UCSD-AML1 (cell line): ENCODE measurements around the gene OLFML1.

Experiments
- DNase-seq: peaks from one replicate; lab custom pipeline; 2025; ENCODE audit not compliant: unreplicated experiment; lab: John Stamatoyannopoulos, UW

OLFML1 gene

GRCh38 chr11:7531011-7531410 is 45.7 kb downstream of the OLFML1 start:
- no peak for DNase-seq

- no peak for DNase-seq
These were observed 47.3 kb downstream of the OLFML1 start for GRCh38 chr11:7532405-7533145.

- no peak for DNase-seq
These were observed 48.1 kb downstream of the OLFML1 start for GRCh38 chr11:7533199-7534041.

GRCh38 chr11:7534042-7534378 is 48.7 kb downstream of the OLFML1 start:
- no peak for DNase-seq

GRCh38 chr11:7536100-7536499 is 50.8 kb downstream of the OLFML1 start:
- no peak for DNase-seq

- DNase-seq: no peak
These were observed 52.0 kb downstream of the OLFML1 start for GRCh38 chr11:7537265-7537664.

- DNase-seq: no peak
These were observed 52.7 kb downstream of the OLFML1 start for GRCh38 chr11:7538031-7538430.

GRCh38 chr11:7538466-7539454 is 53.5 kb downstream of the OLFML1 start:
- DNase-seq: no peak

GRCh38 chr11:7540830-7541555 is 55.7 kb downstream of the OLFML1 start:
- DNase-seq: no peak

GRCh38 chr11:7543302-7543701 is 58.0 kb downstream of the OLFML1 start:
- no peak for DNase-seq

- no peak for DNase-seq
These were observed 58.7 kb downstream of the OLFML1 start for GRCh38 chr11:7544021-7544420.

- no peak for DNase-seq
These were observed 60.3 kb downstream of the OLFML1 start for GRCh38 chr11:7545611-7546010.

- DNase-seq: no peak
These were observed 61.1 kb downstream of the OLFML1 start for GRCh38 chr11:7546324-7546791.

GRCh38 chr11:7547687-7548086 is 62.4 kb downstream of the OLFML1 start:
- DNase-seq: no peak

- DNase-seq: peak; percentile 20
These were observed 63.5 kb downstream of the OLFML1 start for GRCh38 chr11:7548659-7549274.

- DNase-seq: no peak
These were observed 64.4 kb downstream of the OLFML1 start for GRCh38 chr11:7549681-7550080.

GRCh38 chr11:7551571-7551970 is 66.3 kb downstream of the OLFML1 start:
- DNase-seq: no peak

GRCh38 chr11:7552666-7553065 is 67.4 kb downstream of the OLFML1 start:
- DNase-seq: no peak

GRCh38 chr11:7555052-7555699 is 69.9 kb downstream of the OLFML1 start:
- DNase-seq: no peak

- DNase-seq: no peak
These were observed 72.7 kb downstream of the OLFML1 start for GRCh38 chr11:7558046-7558445.
